Neuronal stem cell (in vitro differentiated cells): ENCODE data around the gene PPFIA1.

Experiments
- DNase-seq: peaks from one replicate; pipeline ENCODE4 v3.0.0-alpha.2; 2013; ENCODE audit warnings: low spot score
- H2AFZ ChIP-seq: one replicate; pipeline ENCODE4 v1.6.1; 2013; ENCODE audit warnings: mild to moderate bottlenecking, low read length, inconsistent platforms
- H2AK5ac ChIP-seq: 2 replicates; pipeline ENCODE4 v1.6.1; 2013; ENCODE audit warnings: low read depth, mild to moderate bottlenecking, inconsistent platforms, low read length, moderate library complexity, mixed read lengths
- H2BK120ac ChIP-seq: 2 replicates; pipeline ENCODE4 v1.6.1; 2013; ENCODE audit warnings: low read depth, mild to moderate bottlenecking, inconsistent platforms, low read length, moderate library complexity, mixed read lengths
- H2BK12ac ChIP-seq: one replicate; pipeline ENCODE4 v1.6.1; 2013; ENCODE audit warnings: low read length, inconsistent platforms
- H2BK15ac ChIP-seq: 2 replicates; pipeline ENCODE4 v1.6.1; 2013; ENCODE audit warnings: mild to moderate bottlenecking, low read length, inconsistent platforms, mixed read lengths
- H2BK5ac ChIP-seq: one replicate; pipeline ENCODE4 v1.6.1; 2013; ENCODE audit warnings: inconsistent platforms, mild to moderate bottlenecking, low read length, moderate library complexity
- H3K14ac ChIP-seq: one replicate; pipeline ENCODE4 v1.6.1; 2013; ENCODE audit warnings: low read length, inconsistent platforms
- H3K18ac ChIP-seq: 2 replicates; pipeline ENCODE4 v1.6.1; 2013; ENCODE audit warnings: low read length, inconsistent platforms
- H3K23ac ChIP-seq: 2 replicates; pipeline ENCODE4 v1.6.1; 2013; ENCODE audit warnings: low read depth, mild to moderate bottlenecking, mixed read lengths, low read length, inconsistent platforms; ENCODE audit not compliant: poor library complexity
- H3K27ac ChIP-seq: replicated peaks from 3 replicates; pipeline ENCODE4 v1.5.1; 2013; ENCODE audit warnings: low read length, inconsistent platforms
- H3K27me3 ChIP-seq, 3 experiments: 2 replicates each; pipeline ENCODE4 v1.6.1; 2013; ENCODE audit warnings: low read length in 3 of 3, mild to moderate bottlenecking in 2 of 3, inconsistent platforms in 1 of 3, low read depth in 1 of 3, mixed read lengths in 1 of 3, moderate library complexity in 1 of 3; ENCODE audit not compliant: control insufficient read depth in 3 of 3, insufficient read depth in 3 of 3
- H3K36me3 ChIP-seq, 2 donors: replicated peaks in 1 of 2; 2 replicates each; pipeline ENCODE4 v1.6.1; 2013; ENCODE audit warnings: low read length in 2 of 2; ENCODE audit not compliant: control insufficient read depth in 2 of 2, insufficient read depth in 2 of 2
- H3K4ac ChIP-seq: 2 replicates; pipeline ENCODE4 v1.6.1; 2013; ENCODE audit warnings: inconsistent platforms, mild to moderate bottlenecking, low read length, moderate library complexity
- H3K4me1 ChIP-seq, 2 donors: 1 replicate in 1 of 2; 2 replicates in 1 of 2; pipeline ENCODE4 v1.6.1; 2013; ENCODE audit warnings: low read length in 2 of 2, low read depth in 1 of 2; ENCODE audit not compliant: control insufficient read depth in 2 of 2, insufficient read depth in 1 of 2
- H3K4me2 ChIP-seq: one replicate; pipeline ENCODE4 v1.6.1; 2013; ENCODE audit warnings: mild to moderate bottlenecking, low read length, inconsistent platforms; ENCODE audit not compliant: insufficient read depth, poor library complexity, severe bottlenecking
- H3K4me3 ChIP-seq, 2 donors: 2 replicates each; pipeline ENCODE4 v1.5.1; 2013; ENCODE audit warnings: low read length in 2 of 2, mild to moderate bottlenecking in 2 of 2, inconsistent platforms in 1 of 2, moderate library complexity in 1 of 2
- H3K79me1 ChIP-seq: one replicate; pipeline ENCODE4 v1.6.1; 2013; ENCODE audit warnings: low read depth, mild to moderate bottlenecking, inconsistent platforms, low read length, moderate library complexity
- H3K9ac ChIP-seq: one replicate; pipeline ENCODE4 v1.6.1; 2013; ENCODE audit warnings: mild to moderate bottlenecking, low read depth, low read length, inconsistent platforms; ENCODE audit not compliant: poor library complexity
- H3K9me3 ChIP-seq, 2 donors: replicated peaks in 1 of 2; 2 replicates each; pipeline versions ENCODE3 to v1.6.1; 2013; ENCODE audit warnings: low read length in 2 of 2, mild to moderate bottlenecking in 2 of 2, inconsistent platforms in 1 of 2, low read depth in 1 of 2, mixed read lengths in 1 of 2, moderate library complexity in 1 of 2; ENCODE audit not compliant: control insufficient read depth in 2 of 2, insufficient read depth in 1 of 2
- H4K8ac ChIP-seq: one replicate; pipeline ENCODE4 v1.6.1; 2013; ENCODE audit warnings: low read depth, mild to moderate bottlenecking, inconsistent platforms, low read length, moderate library complexity
- H4K91ac ChIP-seq: one replicate; pipeline ENCODE4 v1.6.1; 2013; ENCODE audit warnings: low read length, low read depth, mild to moderate bottlenecking, inconsistent platforms; ENCODE audit not compliant: poor library complexity
- WGBS, 2 donors: extraction: QIAGEN DNeasy Blood & Tissue Kit; methylation state at CpG; one replicate each; pipeline ENCODE4 v1.1.7; 2013; ENCODE audit warnings: missing lambda C conversion rate in 2 of 2, mixed read lengths in 1 of 2; ENCODE audit not compliant: insufficient read length in 2 of 2, insufficient replicate concordance in 1 of 2; ENCODE audit errors: extremely low coverage in 2 of 2; 5-methylcytosine and 5-hydroxymethylcytosine counted together

The PPFIA1 gene

GRCh38 chr11:70233034-70233433 lies 37.5 kb upstream of the PPFIA1 start:
- Histone ChIP-seq H2AFZ (no peak overlapping the region), H3K9ac (no peak overlapping the region), H2BK5ac (no peak overlapping the region), H3K18ac (no peak overlapping the region), H2BK12ac (no peak overlapping the region), H3K79me1 (no peaks in the 10 kb centered on the region), H3K23ac (no peak overlapping the region), H2BK15ac (no peak overlapping the region), H3K4ac (no peak overlapping the region), H2AK5ac (no peak overlapping the region), H3K36me3 (no peaks in the 10 kb centered on the region), H3K9me3 (peaks cover 0 to 4% of the 10 kb centered on the region in 2 donors), H4K91ac (no peak overlapping the region), H4K8ac (no peak overlapping the region), H3K4me1 (peaks cover 2 to 5% of the 10 kb centered on the region in 2 donors), H2BK120ac (no peak overlapping the region), H3K4me2 (no peak overlapping the region), H3K14ac (no peak overlapping the region), H3K27me3 (peaks cover 0 to 14% (median 0%) of the 10 kb centered on the region in 3 experiments), H3K4me3 (no peak overlapping the region), H3K27ac (no peak overlapping the region)
- no peak for DNase-seq

- no peak overlapping the region for H2AFZ ChIP-seq
- no peak overlapping the region for H4K91ac ChIP-seq
- H2BK15ac ChIP-seq = no peak overlapping the region
- H3K18ac ChIP-seq = no peak overlapping the region
- no peak overlapping the region for H3K4ac ChIP-seq
- no peak overlapping the region for H2BK120ac ChIP-seq
- H3K4me3 ChIP-seq = no peak overlapping the region
- no peak overlapping the region for H2BK12ac ChIP-seq
- no peak overlapping the region for H3K14ac ChIP-seq
- H4K8ac ChIP-seq = no peak overlapping the region
- no peak overlapping the region for H3K27ac ChIP-seq
- H3K4me2 ChIP-seq = no peak overlapping the region
- no peak overlapping the region for H2AK5ac ChIP-seq
- DNase-seq = no peak
- H3K27me3 ChIP-seq = peaks cover 0 to 14% (median 0%) of the 10 kb centered on the region in 3 experiments
- H3K79me1 ChIP-seq = no peaks in the 10 kb centered on the region
- peaks cover 2 to 5% of the 10 kb centered on the region in 2 donors for H3K4me1 ChIP-seq
- H3K9me3 ChIP-seq = peaks cover 0 to 4% of the 10 kb centered on the region in 2 donors
- H3K36me3 ChIP-seq = no peaks in the 10 kb centered on the region
- no peak overlapping the region for H3K9ac ChIP-seq
- H2BK5ac ChIP-seq = no peak overlapping the region
- no CpG with 5 or more reads among the region's 11 CpGs for WGBS, 2 donors
- no peak overlapping the region for H3K23ac ChIP-seq
Measured at GRCh38 chr11:70233511-70233934, 37.0 kb upstream of the PPFIA1 start.

GRCh38 chr11:70233962-70234361 lies 36.5 kb upstream of the PPFIA1 start:
- no peak overlapping the region for H2BK120ac ChIP-seq
- no peak overlapping the region for H2AFZ ChIP-seq
- H3K14ac ChIP-seq = no peak overlapping the region
- H3K4me1 ChIP-seq = peaks cover 2 to 5% of the 10 kb centered on the region in 2 donors
- no peak overlapping the region for H2AK5ac ChIP-seq
- H3K27ac ChIP-seq = no peak overlapping the region
- no peak overlapping the region for H2BK5ac ChIP-seq
- peaks cover 0 to 4% of the 10 kb centered on the region in 2 donors for H3K9me3 ChIP-seq
- no peak overlapping the region for H2BK15ac ChIP-seq
- H3K4me3 ChIP-seq = no peak overlapping the region
- H3K4ac ChIP-seq = no peak overlapping the region
- no peak overlapping the region for H3K18ac ChIP-seq
- DNase-seq = no peak
- no peak overlapping the region for H3K23ac ChIP-seq
- H3K4me2 ChIP-seq = no peak overlapping the region
- no peak overlapping the region for H4K91ac ChIP-seq
- peaks cover 0 to 14% (median 0%) of the 10 kb centered on the region in 3 experiments for H3K27me3 ChIP-seq
- no peaks in the 10 kb centered on the region for H3K79me1 ChIP-seq
- H2BK12ac ChIP-seq = no peak overlapping the region
- no CpG with 5 or more reads among the region's 9 CpGs for WGBS, 2 donors
- H3K36me3 ChIP-seq = no peaks in the 10 kb centered on the region
- H4K8ac ChIP-seq = no peak overlapping the region
- no peak overlapping the region for H3K9ac ChIP-seq

- Histone ChIP-seq H3K27me3 (peaks cover 0 to 19% (median 0%) of the 10 kb centered on the region in 3 experiments), H3K23ac (no peak overlapping the region), H3K4me1 (no peaks in the 10 kb centered on the region), H2AFZ (no peak overlapping the region), H3K36me3 (no peaks in the 10 kb centered on the region), H3K4ac (no peak overlapping the region), H3K18ac (no peak overlapping the region), H4K91ac (no peak overlapping the region), H3K4me3 (no peak overlapping the region), H4K8ac (no peak overlapping the region), H3K14ac (no peak overlapping the region), H3K4me2 (no peak overlapping the region), H3K27ac (no peak overlapping the region), H3K79me1 (no peaks in the 10 kb centered on the region), H2BK120ac (no peak overlapping the region), H3K9me3 (no peaks in the 10 kb centered on the region), H2AK5ac (no peak overlapping the region), H3K9ac (no peak overlapping the region), H2BK15ac (no peak overlapping the region), H2BK12ac (no peak overlapping the region), H2BK5ac (no peak overlapping the region)
- WGBS, 2 donors = no CpG with 5 or more reads among the region's 16 CpGs
- DNase-seq = no peak
Measured at GRCh38 chr11:70240337-70240736, 30.2 kb upstream of the PPFIA1 start.
